OCI-LY3 (cell line): ENCODE data around the gene BACH1.

Source experiments
- H2AFZ ChIP-seq: fragments of 200-600, 300-600 bp; shearing (Covaris generic); 2 replicates; pipeline ENCODE4 v1.6.0; 2014; ENCODE audit warnings: antibody characterized with exemption, low read depth, low read length
- H3K27ac ChIP-seq: fragments of 200-600, 300-600 bp; sonication (generic); 2 replicates; pipeline ENCODE4 v1.5.1; 2014; ENCODE audit warnings: mild to moderate bottlenecking, low read length, moderate library complexity, mixed read lengths
- H3K27me3 ChIP-seq: fragments of 200-600, 300-600 bp; sonication (generic); 2 replicates; pipeline ENCODE4 v1.6.1; 2014; ENCODE audit warnings: low read depth, low read length, mixed read lengths
- H3K36me3 ChIP-seq: fragments of 200-600, 300-600 bp; sonication (generic); replicated peaks from 2 replicates; pipeline ENCODE3; 2014; ENCODE audit warnings: low read depth, low read length, mixed read lengths
- H3K4me1 ChIP-seq: fragments of 300-600, 200-600 bp; sonication (generic); 2 replicates; pipeline ENCODE4 v1.6.1; 2014; ENCODE audit warnings: low read length, mixed read lengths
- H3K4me2 ChIP-seq: fragments of 200-600, 300-600 bp; sonication (generic); 2 replicates; pipeline ENCODE4 v1.6.1; 2014; ENCODE audit warnings: low read length, mixed read lengths
- H3K4me3 ChIP-seq: fragments of 300-600, 200-600 bp; sonication (generic); 2 replicates; pipeline ENCODE4 v1.5.1; 2014; ENCODE audit warnings: antibody characterized with exemption, mild to moderate bottlenecking, low read length, moderate library complexity
- H3K79me2 ChIP-seq: fragments of 300-600, 200-600 bp; shearing (Covaris generic); 2 replicates; pipeline ENCODE4 v1.6.1; 2014; ENCODE audit warnings: mild to moderate bottlenecking, low read length, mixed read lengths
- H3K9ac ChIP-seq: fragments of 300-600, 200-600 bp; shearing (Covaris generic); 2 replicates; pipeline ENCODE4 v1.6.0; 2014; ENCODE audit warnings: mild to moderate bottlenecking, low read length, moderate library complexity
- H3K9me3 ChIP-seq: fragments of 200-600, 300-600 bp; shearing (Covaris generic); 2 replicates; pipeline ENCODE4 v1.6.1; 2014; ENCODE audit warnings: low read length, mixed read lengths; ENCODE audit not compliant: insufficient read depth
- H4K20me1 ChIP-seq: fragments of 200-600, 300-600 bp; sonication (generic); 2 replicates; pipeline ENCODE4 v1.6.1; 2016; ENCODE audit warnings: low read length, mixed read lengths; ENCODE audit not compliant: insufficient read depth
- EZH2phosphoT487 ChIP-seq: fragments of 200-600 bp; shearing (Covaris generic); IDR thresholded peaks from 2 replicates; pipeline ENCODE4 v1.6.1; 2018; ENCODE audit warnings: antibody characterized with exemption, mixed run types, low read depth
- TF ChIP-seq, protein P1 (sequence below): fragments of 200-600, 300-600 bp; sonication (generic); IDR thresholded peaks from 2 replicates; pipeline ENCODE4 v1.5.1; 2014; ENCODE audit warnings: antibody characterized with exemption, low read length, low read depth

Gene BACH1

DNA sequence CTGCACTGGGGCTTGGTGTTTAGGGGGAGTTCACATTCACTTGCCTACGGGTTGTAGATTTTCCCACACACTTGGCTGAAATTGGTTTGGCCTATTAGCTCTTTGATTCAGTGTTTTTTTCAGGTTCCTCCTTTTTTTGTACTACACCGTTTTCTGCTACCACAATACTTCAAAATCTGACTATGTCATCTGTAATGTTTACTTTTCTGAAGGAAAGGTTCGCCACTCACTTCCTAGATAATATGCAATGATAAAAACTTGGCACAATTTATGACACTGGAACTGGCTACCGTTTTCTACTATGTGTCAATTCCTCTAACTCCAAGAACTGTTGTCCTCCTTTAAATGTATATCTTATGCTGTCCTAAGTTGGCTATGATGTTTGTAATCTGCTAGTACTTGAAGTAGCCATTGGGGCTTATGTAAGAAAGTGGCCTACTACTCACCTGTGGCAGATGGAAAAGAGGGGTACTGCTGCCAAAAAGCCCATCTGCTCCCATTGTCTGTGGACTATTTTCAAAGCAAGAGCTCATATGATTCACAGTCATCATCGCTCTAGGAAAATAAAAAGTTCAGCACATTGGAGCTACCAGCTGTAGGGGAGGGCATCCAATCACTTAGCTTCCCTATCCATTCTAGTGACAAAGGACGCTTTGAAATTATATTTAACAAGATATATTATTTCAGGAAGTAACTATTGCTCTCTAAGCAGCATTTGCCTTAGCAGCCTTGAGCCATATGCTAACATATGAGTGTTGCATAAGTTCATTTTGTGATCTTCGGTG lies 42.4 kb upstream of the BACH1 start:
- TF ChIP-seq, protein P1, sequence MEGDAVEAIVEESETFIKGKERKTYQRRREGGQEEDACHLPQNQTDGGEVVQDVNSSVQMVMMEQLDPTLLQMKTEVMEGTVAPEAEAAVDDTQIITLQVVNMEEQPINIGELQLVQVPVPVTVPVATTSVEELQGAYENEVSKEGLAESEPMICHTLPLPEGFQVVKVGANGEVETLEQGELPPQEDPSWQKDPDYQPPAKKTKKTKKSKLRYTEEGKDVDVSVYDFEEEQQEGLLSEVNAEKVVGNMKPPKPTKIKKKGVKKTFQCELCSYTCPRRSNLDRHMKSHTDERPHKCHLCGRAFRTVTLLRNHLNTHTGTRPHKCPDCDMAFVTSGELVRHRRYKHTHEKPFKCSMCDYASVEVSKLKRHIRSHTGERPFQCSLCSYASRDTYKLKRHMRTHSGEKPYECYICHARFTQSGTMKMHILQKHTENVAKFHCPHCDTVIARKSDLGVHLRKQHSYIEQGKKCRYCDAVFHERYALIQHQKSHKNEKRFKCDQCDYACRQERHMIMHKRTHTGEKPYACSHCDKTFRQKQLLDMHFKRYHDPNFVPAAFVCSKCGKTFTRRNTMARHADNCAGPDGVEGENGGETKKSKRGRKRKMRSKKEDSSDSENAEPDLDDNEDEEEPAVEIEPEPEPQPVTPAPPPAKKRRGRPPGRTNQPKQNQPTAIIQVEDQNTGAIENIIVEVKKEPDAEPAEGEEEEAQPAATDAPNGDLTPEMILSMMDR: no peak
- TF ChIP-seq EZH2phosphoT487: no peak
- Histone ChIP-seq H3K4me2 (peak overlapping the region; percentile 35), H3K9me3 (no peaks in the 10 kb centered on the region), H3K27ac (no peak overlapping the region; the same call in 1 of the 2 replicates), H3K79me2 (no peaks in the 10 kb centered on the region), H2AFZ (no peak overlapping the region), H3K36me3 (peaks cover 19% of the 10 kb centered on the region), H3K4me3 (no peak overlapping the region), H4K20me1 (no peaks in the 10 kb centered on the region), H3K4me1 (peaks cover 17% of the 10 kb centered on the region), H3K27me3 (no peaks in the 10 kb centered on the region), H3K9ac (no peak overlapping the region)

DNA sequence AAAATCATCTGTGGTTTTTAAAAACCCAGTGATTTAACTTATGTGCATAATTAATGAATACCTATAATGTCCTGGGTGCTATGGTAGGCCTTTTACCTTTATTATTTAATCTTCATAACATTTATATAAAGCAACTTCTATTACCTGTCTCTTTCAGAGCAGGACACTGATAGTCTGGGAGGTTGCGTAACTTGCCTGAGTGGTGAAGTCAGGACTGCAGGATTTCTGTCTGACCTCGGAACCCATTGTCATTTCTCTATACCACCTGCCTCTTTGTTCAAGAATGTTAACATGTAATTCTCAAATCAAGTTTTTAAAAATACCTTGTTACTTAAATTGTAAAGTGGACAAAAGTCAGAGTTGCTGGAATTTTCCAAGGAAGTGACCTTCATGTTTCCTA lies 41.0 kb upstream of the BACH1 start:
- Histone ChIP-seq H3K4me1 (peaks cover 17% of the 10 kb centered on the region), H3K79me2 (no peaks in the 10 kb centered on the region), H3K4me3 (no peak overlapping the region), H2AFZ (no peak overlapping the region), H3K36me3 (peaks cover 12% of the 10 kb centered on the region), H3K27me3 (no peaks in the 10 kb centered on the region), H4K20me1 (no peaks in the 10 kb centered on the region), H3K4me2 (no peak overlapping the region), H3K9me3 (no peaks in the 10 kb centered on the region), H3K9ac (no peak overlapping the region), H3K27ac (no peak overlapping the region)
- TF ChIP-seq EZH2phosphoT487: no peak
- TF ChIP-seq, protein P1: no peak

DNA sequence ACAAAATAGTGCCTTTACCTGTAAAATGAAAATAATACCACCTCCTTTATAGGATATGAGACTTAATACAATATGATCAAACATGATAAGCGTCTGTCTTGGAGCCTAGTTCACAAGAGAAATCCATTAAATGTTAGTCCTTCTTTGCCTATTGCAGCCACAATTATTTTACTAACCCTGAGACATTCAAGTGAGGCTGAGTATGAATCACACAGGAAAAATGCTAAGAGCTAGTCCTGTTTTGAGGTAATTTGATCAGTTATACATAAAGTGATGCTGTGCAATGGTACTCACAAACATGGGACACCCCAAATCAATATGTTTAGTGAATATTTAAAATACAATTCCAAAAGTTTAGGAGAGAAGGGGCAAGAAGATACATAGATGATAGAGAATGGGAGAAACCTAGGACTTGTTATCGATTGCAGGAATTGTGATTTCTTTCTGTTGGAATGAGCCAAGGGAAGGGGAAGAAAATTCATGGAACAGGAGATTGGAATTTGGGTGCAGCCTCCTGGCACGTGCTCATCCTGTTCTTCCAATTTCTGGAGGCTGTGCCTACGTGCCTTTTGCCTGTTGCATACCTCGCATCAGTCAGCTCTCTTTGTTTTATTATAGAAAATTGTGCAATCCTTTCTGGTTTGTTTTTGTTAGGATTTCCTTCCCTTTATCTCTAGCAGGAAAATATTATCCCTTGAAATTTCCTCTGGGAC lies 39.9 kb upstream of the BACH1 start:
- Histone ChIP-seq H3K27me3 (no peaks in the 10 kb centered on the region), H3K4me1 (peaks cover 17% of the 10 kb centered on the region), H4K20me1 (no peaks in the 10 kb centered on the region), H3K27ac (no peak overlapping the region), H3K9ac (no peak overlapping the region), H3K79me2 (no peaks in the 10 kb centered on the region), H3K36me3 (peaks cover 12% of the 10 kb centered on the region), H3K9me3 (no peaks in the 10 kb centered on the region), H3K4me3 (no peak overlapping the region), H3K4me2 (no peak overlapping the region), H2AFZ (no peak overlapping the region)
- no peak for TF ChIP-seq EZH2phosphoT487
- TF ChIP-seq, protein P1: no peak

DNA sequence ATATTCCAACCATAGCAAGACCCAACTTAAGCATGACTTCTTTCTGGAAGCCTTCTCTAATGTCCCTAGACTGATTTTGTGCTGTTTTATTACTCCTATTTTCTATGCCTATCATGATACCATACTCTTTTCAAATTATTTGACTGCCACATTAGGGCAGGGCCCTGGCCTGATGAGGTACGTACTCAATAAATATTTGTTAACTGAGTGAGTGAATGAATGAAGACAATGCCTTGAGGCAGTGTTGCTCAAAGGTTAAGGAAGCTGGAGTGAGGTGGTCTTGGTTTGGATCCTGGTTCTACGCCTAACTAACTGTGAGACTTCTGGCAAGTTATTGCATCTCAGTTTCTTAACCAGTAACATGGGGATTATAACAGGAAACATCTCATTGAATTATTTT lies 38.3 kb upstream of the BACH1 start:
- no peak overlapping the region for H3K4me2 ChIP-seq
- peaks cover 19% of the 10 kb centered on the region for H3K4me1 ChIP-seq

More for the DNA sequence above, 38.3 kb upstream of the BACH1 start:
- H3K9me3 ChIP-seq: no peaks in the 10 kb centered on the region
- H3K4me3 ChIP-seq: no peak overlapping the region
- H3K79me2 ChIP-seq: no peaks in the 10 kb centered on the region
- H3K27ac ChIP-seq: no peak overlapping the region
- peaks cover 6% of the 10 kb centered on the region for H3K36me3 ChIP-seq
- no peaks in the 10 kb centered on the region for H3K27me3 ChIP-seq
- H4K20me1 ChIP-seq: no peaks in the 10 kb centered on the region
- no peak overlapping the region for H3K9ac ChIP-seq
- TF ChIP-seq EZH2phosphoT487: no peak
- TF ChIP-seq, protein P1: no peak
- no peak overlapping the region for H2AFZ ChIP-seq
